Activated CD8-positive, alpha-beta memory T cell treated with anti-CD3 and anti-CD28 coated beads for 4 hours (primary cell): ENCODE measurements around the gene RABGAP1L.
"Not testable (repeated sequence)": the region's sequence is repeated elsewhere in the genome, so short reads cannot be mapped to it uniquely, and the experiment has no call there.

ENCODE experiments used
- DNase-seq, 2 donors: peaks; one replicate each; pipeline ENCODE4 v3.0.0-alpha.2; 2020; ENCODE audit warnings: low read depth in 2 of 2

RABGAP1L gene

GRCh38 chr1:174568551-174568950 lies 409.2 kb downstream of the RABGAP1L start:
- no peak for DNase-seq

DNA sequence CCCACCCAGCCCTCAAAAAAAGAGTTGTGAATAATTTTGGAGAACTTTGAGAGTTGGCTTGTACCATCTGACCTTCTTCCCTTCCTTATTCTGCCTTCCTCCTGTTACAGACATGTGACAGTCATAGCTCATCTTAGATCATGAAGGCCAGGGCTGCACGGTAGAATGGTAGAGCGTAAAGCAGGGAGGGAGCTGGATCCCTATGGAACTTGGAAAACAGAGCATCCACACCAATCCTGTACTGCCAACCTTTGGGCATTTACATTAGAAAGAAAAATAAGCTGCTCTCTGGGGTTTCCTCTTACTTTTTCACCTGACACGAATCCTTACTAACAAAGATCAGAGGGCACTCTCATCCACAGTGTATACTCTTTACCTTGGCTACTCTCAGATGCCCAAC lies 409.9 kb downstream of the RABGAP1L start:
- no peak for DNase-seq

DNA sequence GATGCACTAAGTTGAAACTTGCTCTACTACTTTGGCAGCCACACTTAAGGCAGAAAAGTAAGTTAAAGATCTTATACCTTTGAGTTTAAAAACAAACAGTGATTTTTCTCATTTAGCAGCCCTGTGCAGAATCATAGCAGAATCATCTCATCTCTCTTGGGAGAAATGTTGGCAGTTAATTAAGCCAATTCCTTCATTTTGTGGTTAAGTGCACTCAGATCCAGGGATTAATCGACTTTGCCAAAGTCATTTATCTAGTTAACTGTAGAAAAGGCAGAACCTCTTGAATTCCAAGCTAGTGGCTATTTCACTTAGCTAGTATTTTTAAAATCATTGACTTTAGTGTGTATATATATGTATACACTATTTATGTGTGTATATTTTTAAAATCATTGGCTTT lies 413.5 kb downstream of the RABGAP1L start:
- no peak for DNase-seq

DNA sequence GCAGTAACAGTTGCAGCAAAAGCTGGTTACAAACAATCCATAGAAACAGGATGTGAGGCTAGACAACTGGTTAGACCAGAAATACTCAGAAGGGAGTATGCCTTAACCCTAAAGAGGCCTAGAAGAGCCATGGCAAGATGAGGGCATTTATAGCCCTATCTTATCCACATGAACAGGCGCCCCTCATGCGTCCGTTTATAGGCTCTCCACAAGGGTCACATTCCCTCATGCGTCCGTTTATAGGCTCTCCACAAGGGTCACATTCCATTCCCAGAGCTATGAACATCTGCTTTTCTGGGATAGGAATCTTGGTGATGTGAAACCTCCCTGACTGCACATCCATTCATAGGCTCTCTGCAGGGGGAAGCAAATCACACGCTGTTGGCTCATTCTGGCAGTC lies 416.8 kb downstream of the RABGAP1L start:
- DNase-seq: not testable (repeated sequence)

GRCh38 chr1:174577681-174578080 lies 418.4 kb downstream of the RABGAP1L start:
- no peak for DNase-seq

DNA sequence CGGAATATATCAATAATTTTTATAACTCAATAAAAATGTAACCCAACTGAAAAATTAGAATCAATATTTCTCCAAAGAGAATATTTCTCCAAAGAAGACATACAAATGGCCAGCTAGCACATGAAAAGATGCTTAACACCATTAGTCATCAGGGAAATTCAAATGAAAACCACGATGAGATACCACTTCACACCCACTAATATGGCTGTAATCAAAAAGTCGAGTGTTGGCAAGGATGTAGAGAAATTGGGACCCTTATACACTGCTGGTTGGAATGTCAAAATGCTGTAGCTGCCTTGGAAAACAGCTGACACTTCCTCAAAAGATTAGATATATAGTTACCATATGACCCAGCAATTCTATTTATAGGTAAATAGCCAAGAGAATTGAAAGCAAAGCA lies 421.5 kb downstream of the RABGAP1L start:
- no peak for DNase-seq

DNA sequence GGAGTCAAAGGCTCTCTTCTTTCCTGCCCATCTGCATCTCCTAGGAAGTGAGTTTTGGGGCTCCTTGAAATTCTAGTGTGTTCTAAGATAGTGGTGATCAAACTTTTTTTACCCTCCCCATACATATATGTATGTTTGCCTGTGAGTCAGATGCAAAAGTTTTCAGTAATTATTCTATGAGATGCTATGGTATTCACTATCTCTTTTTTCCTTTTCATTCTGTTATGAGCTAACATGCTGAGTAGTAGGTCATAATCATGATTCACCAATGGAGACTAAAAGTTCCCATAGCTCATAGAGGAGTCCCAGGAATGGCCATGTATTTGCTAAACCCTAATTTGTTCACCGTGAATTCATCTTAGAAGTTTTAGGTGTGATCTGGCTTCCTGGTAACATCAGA lies 424.0 kb downstream of the RABGAP1L start:
- no peak for DNase-seq

DNA sequence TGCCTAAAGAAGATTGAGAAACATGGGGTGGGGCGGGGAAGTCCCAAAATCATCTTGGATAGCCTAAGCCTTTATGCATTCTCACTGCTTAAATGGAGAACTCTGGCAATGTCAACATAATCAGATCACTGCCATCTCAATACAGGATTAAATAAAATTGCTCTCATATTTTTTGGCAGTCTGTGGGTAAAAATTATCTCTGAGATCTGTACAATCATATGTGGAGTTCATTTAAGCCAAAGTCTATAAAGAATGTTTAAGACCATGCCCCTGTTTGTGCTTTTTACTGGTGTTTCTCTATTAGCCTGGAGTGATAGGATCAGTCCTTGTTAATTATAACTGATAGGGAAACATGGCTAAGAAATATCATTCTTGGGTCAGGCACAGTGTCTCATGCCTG lies 424.8 kb downstream of the RABGAP1L start:
- no peak for DNase-seq

DNA sequence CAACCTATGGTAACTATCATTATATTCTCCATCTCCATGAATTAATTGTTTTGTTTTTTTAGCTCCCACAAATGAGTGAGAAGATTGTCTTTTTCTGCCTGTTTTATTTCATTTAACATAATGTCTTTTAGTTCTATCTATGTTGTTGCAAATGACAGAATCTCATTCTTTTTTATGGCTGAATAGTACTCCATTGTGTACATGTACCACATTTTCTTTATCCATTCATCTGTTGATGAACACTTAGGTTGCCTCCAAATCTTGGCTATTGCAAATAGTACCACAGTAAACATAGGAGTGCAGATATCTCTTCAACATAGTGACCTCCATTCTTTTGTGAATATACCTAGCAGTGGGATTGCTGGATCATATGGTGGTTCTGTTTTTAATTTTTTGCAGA lies 429.3 kb downstream of the RABGAP1L start:
- DNase-seq: not testable (repeated sequence)

- no peak for DNase-seq
Measured at GRCh38 chr1:174605198-174605597, 445.9 kb downstream of the RABGAP1L start.

GRCh38 chr1:174606471-174606870 lies 447.2 kb downstream of the RABGAP1L start:
- DNase-seq: no peak

DNA sequence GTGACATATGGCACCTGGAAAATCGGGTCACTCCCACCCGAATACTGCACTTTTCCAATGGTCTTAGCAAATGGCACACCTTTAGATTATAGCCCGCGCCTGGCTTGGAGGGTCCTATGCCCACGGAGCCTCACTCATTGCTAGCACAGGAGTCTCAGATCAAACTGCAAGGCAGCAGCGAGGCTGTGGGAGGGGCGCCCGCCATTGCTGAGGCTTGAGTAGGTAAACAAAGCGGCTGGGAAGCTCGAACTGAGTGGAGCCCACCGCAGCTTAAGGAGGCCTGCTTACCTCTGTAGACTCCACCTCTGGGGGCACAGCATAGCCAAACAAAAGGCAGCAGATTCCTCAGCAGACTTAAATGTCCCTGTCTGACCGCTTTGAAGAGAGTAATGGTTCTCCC lies 458.6 kb downstream of the RABGAP1L start:
- not testable (repeated sequence) for DNase-seq

GRCh38 chr1:174623324-174624035 lies 464.2 kb downstream of the RABGAP1L start:
- no peak for DNase-seq

DNA sequence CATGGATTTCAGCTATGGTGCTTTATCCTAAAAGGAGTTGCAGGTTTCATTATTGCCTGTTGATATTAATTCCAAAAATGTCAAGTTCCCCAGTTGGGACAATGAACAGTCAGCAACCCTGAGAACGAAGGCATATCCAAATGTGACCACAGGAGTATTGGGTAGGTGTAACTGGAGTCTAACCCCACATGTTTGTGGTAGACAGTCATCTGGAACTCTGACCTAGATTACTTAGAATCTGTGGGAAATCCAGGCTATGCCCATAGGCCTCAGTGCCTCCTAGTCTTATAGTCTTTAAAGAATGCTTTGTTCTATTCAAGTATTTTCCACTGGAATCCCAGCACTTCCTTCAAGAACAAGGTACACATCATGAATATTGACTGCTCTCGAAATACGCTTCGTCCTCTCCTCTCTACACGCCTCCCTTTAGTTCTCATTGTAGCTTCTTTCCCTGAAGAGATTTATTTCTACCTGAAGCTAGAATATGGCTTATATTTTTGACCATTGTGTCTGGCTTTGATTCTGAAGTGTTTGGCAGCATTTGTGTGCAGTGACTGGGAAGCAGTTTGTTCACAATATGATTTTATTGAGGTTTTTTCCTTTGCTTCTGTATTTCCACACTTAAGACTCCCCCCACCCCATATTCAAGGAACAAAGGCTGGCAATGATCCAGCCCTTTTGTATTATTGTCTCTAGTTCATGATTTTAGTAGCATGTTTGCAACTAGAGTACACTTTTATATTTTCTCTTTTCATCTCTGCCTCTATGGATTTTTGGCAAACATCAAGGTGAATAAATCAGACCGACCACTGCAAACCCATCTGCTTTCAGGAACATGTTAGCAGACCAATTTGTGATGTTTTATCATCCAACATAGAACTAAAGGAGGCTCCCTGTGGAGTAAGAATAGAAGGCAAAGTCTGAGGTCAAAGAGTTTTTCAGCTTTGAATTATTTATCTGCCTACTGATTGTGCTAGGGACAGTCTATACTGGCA lies 467.0 kb downstream of the RABGAP1L start:
- no peak for DNase-seq

DNA sequence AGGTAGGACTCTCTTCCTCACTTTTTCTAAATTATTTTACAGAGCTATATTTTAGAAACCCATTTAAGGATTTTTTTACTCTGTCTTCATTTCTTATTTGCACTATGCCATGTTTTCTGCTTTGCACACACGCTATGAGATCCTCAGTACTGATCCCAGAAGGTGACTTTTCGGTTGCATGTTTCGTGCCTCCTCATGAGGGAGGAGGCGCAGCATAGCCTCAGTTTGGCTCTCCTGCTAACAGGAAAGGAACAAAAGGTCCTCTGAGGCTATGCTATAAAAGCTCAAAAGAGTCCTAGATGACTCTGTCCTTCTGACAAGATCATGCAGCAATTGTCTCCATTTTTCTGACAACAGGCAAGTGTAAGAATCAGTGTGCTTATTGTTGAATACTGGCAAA lies 478.2 kb downstream of the RABGAP1L start:
- no peak for DNase-seq

- no peak for DNase-seq
Measured at GRCh38 chr1:174639461-174639860, 480.1 kb downstream of the RABGAP1L start.

- no peak for DNase-seq
Measured at GRCh38 chr1:174640783-174641182, 481.5 kb downstream of the RABGAP1L start.

DNA sequence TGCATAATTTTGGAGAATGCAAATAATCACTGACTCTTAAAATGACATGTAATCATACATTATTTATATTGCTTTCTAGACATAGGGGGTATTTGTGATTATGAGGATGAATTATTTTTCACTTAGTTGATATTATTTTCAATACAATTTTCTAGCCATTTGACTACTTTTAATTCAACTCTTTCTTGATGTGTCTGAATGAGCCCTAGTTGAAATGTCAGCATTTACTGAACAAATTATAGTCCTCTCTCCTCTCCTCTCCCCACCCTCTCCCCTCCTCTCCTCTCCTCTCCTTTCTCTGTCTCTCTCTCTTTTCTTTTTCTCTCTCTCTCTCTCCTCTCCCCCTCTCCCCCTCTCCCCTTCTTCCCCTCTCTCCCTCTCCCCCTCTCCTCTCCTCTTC lies 483.1 kb downstream of the RABGAP1L start:
- no peak for DNase-seq

- no peak for DNase-seq
Measured at GRCh38 chr1:174643206-174643605, 483.9 kb downstream of the RABGAP1L start.

DNA sequence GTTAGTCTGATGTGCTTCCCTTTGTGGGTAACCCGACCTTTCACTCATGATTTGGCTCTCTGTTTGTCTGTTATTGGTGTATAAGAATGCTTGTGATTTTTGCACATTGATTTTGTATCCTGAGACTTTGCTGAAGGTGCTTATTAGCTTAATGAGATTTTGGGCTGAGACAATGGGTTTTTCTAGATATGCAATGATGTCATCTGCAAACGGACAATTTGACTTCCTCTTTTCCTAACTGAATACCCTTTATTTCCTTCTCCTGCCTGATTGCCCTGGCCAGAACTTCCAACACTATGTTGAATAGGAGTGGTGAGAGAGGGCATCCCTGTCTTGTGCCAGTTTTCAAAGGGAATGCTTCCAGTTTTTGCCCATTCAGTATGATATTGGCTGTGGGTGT lies 490.3 kb downstream of the RABGAP1L start:
- not testable (repeated sequence) for DNase-seq

GRCh38 chr1:174652569-174653280 lies 493.4 kb downstream of the RABGAP1L start:
- DNase-seq: no peak

GRCh38 chr1:174654560-174654959 lies 495.2 kb downstream of the RABGAP1L start:
- DNase-seq: no peak
